LNCaP clone FGC (cell line): ENCODE data around the gene NYAP1.

Experiments
- DNase-seq: peaks from one replicate; pipeline ENCODE4 v3.0.0-alpha.2; 2011; ENCODE audit warnings: low read depth
- H3K4me3 ChIP-seq: 2 replicates; pipeline ENCODE4 v1.5.1; 2011; ENCODE audit warnings: mild to moderate bottlenecking, low read depth, low read length, control low read depth
- TF ChIP-seq, protein P1 (sequence below): IDR thresholded peaks from 2 replicates; pipeline ENCODE4 v1.5.1; 2012; ENCODE audit warnings: mild to moderate bottlenecking; ENCODE audit not compliant: control insufficient read depth, insufficient read depth; ENCODE audit errors: extremely low read depth

Gene NYAP1

DNA sequence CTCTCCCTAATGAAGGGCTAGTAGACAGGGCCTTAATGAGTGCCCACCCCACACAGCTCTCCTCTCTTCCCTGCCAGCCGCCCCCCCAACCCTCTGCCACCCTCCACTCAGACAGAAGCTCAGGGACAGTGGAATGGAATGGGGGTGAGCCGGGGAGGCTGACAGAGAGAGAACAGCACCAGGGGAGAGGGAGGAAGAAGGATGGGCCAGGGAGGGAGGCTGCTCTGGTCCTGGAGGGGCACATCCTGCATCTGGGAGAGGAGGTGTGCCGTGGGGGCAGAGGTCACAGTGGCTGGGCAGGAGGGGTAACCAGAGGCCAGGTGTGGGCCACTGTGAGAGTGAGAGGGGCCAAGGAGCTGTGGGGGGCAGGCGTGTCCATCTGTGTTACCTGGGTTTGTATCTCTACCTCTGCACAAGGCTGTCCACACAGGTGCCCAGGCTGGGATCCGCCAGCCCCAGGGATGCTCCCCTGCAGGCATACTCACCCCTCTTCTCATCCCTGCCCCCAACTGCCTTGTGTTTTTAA lies 2.4 kb downstream of the NYAP1 start:
- H3K4me3 ChIP-seq: no peak overlapping the region
- no peak for DNase-seq
- TF ChIP-seq, protein P1, sequence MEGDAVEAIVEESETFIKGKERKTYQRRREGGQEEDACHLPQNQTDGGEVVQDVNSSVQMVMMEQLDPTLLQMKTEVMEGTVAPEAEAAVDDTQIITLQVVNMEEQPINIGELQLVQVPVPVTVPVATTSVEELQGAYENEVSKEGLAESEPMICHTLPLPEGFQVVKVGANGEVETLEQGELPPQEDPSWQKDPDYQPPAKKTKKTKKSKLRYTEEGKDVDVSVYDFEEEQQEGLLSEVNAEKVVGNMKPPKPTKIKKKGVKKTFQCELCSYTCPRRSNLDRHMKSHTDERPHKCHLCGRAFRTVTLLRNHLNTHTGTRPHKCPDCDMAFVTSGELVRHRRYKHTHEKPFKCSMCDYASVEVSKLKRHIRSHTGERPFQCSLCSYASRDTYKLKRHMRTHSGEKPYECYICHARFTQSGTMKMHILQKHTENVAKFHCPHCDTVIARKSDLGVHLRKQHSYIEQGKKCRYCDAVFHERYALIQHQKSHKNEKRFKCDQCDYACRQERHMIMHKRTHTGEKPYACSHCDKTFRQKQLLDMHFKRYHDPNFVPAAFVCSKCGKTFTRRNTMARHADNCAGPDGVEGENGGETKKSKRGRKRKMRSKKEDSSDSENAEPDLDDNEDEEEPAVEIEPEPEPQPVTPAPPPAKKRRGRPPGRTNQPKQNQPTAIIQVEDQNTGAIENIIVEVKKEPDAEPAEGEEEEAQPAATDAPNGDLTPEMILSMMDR: no peak

DNA sequence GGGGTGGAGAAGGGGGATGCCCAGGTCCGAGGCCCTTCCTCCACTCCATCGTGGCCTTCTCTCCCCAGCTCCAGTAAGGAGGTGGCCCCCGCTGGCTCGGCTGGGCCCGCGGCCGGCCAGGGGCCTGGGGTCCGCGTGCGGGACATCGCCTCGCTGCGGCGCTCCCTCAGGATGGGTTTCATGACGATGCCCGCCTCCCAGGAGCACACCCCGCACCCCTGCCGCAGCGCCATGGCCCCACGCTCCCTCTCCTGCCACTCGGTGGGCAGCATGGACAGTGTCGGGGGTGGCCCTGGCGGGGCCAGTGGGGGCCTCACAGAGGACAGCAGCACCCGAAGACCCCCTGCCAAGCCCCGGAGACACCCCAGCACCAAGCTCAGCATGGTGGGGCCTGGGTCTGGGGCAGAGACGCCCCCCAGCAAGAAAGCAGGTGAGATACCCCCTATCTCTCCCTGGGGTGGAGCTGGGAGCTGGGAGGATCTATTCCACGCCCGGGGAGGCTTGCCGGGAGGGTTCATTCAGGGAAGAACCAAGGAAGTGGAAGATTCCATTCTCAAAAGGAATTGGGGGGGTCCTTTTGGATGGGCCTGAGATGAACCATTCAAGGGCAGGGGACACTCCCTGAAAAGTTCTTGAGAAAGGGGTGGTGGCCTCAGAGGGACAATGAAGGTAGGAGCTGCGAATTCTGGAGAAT lies 3.2 kb downstream of the NYAP1 start:
- DNase-seq: no peak
- H3K4me3 ChIP-seq: no peak overlapping the region
- TF ChIP-seq, protein P1: no peak

DNA sequence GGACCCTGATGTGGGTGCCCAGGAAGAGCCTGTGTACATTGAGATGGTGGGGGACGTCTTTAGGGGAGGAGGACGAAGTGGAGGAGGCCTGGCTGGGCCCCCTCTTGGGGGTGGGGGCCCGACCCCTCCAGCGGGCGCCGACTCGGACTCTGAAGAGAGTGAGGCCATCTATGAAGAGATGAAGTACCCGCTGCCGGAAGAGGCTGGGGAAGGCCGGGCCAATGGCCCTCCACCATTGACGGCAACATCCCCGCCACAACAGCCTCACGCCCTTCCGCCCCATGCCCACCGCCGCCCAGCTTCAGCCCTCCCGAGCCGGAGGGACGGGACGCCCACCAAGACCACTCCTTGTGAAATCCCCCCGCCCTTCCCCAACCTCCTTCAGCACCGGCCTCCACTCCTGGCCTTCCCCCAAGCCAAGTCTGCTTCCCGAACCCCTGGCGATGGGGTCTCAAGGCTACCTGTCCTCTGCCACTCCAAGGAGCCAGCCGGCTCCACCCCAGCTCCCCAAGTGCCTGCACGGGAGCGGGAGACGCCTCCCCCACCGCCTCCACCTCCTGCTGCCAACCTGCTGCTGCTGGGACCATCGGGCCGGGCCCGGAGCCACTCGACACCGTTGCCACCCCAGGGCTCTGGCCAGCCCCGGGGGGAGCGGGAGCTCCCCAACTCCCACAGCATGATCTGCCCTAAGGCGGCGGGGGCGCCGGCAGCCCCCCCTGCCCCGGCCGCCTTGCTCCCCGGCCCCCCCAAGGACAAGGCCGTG lies 4.8 kb downstream of the NYAP1 start:
- DNase-seq: no peak
- no peak overlapping the region for H3K4me3 ChIP-seq
- TF ChIP-seq, protein P1: no peak

DNA sequence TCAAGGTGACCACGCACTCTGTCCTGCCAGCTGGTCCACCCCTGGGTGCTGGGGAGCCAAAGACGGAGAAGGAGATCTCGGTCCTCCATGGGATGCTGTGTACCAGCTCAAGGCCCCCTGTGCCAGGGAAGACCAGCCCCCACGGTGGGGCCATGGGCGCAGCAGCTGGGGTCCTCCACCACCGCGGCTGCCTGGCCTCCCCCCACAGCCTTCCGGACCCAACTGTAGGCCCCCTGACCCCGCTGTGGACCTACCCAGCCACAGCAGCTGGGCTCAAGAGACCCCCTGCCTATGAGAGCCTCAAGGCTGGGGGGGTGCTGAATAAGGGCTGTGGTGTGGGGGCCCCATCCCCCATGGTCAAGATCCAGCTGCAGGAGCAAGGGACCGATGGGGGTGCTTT lies 5.4 kb downstream of the NYAP1 start:
- TF ChIP-seq, protein P1: no peak
- no peak overlapping the region for H3K4me3 ChIP-seq
- no peak for DNase-seq

DNA sequence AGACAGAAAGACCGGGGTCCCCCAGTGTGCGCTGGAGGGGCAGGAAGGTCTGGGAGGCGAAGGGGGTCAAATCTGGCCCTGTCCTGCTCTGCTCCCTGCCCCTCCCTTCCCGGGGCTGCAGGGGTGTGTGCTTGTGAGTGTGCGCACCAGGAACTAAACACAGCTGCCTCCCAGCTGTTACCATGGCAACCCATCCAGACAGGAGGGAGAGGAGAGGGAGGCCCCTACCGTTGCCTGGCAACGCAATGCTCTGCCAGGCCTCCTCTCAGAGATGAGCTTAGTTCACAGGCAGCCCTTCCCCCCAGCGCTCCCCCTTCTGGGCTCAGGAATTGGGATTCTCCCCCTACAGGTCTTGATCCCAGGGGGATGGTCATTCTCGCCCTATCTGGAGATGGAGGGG lies 6.1 kb downstream of the NYAP1 start:
- H3K4me3 ChIP-seq: no peak overlapping the region
- DNase-seq: peak; percentile 48

DNA sequence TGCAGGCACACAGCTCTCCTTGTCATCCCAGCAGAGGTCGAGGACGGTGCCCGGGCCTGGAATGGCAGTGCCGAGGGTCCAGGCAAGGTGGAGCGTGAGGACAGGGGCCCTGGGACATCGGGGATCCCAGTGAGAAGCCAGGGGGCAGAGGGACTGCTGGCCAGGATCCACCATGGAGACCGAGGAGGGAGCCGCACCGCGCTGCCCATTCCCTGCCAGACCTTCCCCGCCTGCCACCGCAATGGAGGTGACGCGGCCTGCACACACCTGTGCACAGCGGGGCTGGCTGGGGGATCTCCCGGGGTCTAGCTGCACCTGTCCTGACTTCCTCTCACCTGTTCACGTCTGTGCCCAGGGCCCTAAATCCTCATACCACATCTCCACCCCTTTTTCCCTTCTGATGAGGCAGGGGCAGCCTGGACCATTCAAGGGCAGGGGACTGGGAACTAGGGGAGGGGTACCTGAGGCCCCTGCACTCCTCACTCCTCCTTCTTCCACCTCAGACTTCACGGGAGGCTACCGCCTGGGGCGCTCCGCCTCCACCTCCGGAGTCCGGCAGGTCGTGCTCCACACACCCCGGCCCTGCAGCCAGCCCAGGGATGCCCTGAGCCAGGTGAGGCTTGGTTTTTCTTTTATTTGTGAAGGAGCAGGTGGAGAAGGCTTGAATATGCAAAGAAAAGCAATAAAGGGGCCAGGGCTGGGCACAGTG lies 6.9 kb downstream of the NYAP1 start:
- DNase-seq: no peak
- H3K4me3 ChIP-seq: no peak overlapping the region
- TF ChIP-seq, protein P1: no peak

More for the DNA sequence above, 6.1 kb downstream of the NYAP1 start:
- TF ChIP-seq, protein P1: no peak
